ENCODE results near the gene AHCYL2. TPM values are rescaled to one million over a fixed set of nuclear protein-coding genes. Genes with fewer than 3 reads are reported as not detected.

The AHCYL2 gene
- total RNA-seq, 4 donors from 2014 or later = 83.2 to 149 (median 101) TPM

GRCh38 chr7:129341212-129341611 is 116.4 kb downstream of the AHCYL2 start:
- TF ChIP-seq POLR2A (IDR thresholded peaks at IDR 0.05) = no peak

GRCh38 chr7:129341816-129342806 is 117.3 kb downstream of the AHCYL2 start:
- H3K27me3 ChIP-seq = no peaks in the 10 kb centered on the region
- no peaks in the 10 kb centered on the region for H3K36me3 ChIP-seq
- H3K9me3 ChIP-seq = no peaks in the 10 kb centered on the region
- intact Hi-C loops (cut with DNase I) = no loop called here
- peaks cover 18% of the 10 kb centered on the region in 2 donors for H3K4me1 ChIP-seq
- H3K27ac ChIP-seq = no peak overlapping the region
- no peak overlapping the region for H3K4me3 ChIP-seq (replicated peaks in 1 of 3)
- DNase-seq = no peak
- 61 to 64% methylated on average over 3 of the region's 3 CpGs for WGBS, 2 donors
- TF ChIP-seq POLR2A (IDR thresholded peaks at IDR 0.05) (no peak), CTCF (IDR thresholded peaks at IDR 0.05) (no peak)

More at GRCh38 chr7:129341212-129341611, 116.4 kb downstream of the AHCYL2 start:
- intact Hi-C loops (cut with DNase I) = no loop called here
- Histone ChIP-seq H3K9me3 (no peaks in the 10 kb centered on the region), H3K27me3 (no peaks in the 10 kb centered on the region), H3K4me3 (replicated peaks in 1 of 3) (no peak overlapping the region), H3K4me1 (peaks cover 18% of the 10 kb centered on the region in 2 donors), H3K36me3 (no peaks in the 10 kb centered on the region), H3K27ac (no peak overlapping the region)
- no peak for DNase-seq
- WGBS, 2 donors = 82 to 88% methylated on average over 1 of the region's 1 CpG

- no peak for DNase-seq
- intact Hi-C loops (cut with DNase I) = no loop called here
- WGBS, 2 donors = 46 to 48% methylated on average over 3 of the region's 3 CpGs
These were observed 118.4 kb downstream of the AHCYL2 start for GRCh38 chr7:129343099-129343700.

GRCh38 chr7:129347330-129347729 is 122.5 kb downstream of the AHCYL2 start:
- peaks cover 13 to 18% of the 10 kb centered on the region in 2 donors for H3K4me1 ChIP-seq
- H3K36me3 ChIP-seq = no peaks in the 10 kb centered on the region
- H3K27ac ChIP-seq = no peak overlapping the region
- H3K4me3 ChIP-seq (replicated peaks in 1 of 3) = no peak overlapping the region
- TF ChIP-seq POLR2A (IDR thresholded peaks at IDR 0.05) (no peak), CTCF (IDR thresholded peaks at IDR 0.05) (no peak)
- WGBS, 2 donors = 84 to 89% methylated on average over 2 of the region's 2 CpGs
- no peaks in the 10 kb centered on the region for H3K27me3 ChIP-seq
- intact Hi-C loops (cut with DNase I) = no loop called here
- DNase-seq = no peak
- H3K9me3 ChIP-seq = no peaks in the 10 kb centered on the region

More at GRCh38 chr7:129343099-129343700, 118.4 kb downstream of the AHCYL2 start:
- TF ChIP-seq POLR2A (IDR thresholded peaks at IDR 0.05) (no peak), CTCF (IDR thresholded peaks at IDR 0.05) (peak in 5 of 6 experiments; percentile 28 to 65 (median 64))
- H3K36me3 ChIP-seq = no peaks in the 10 kb centered on the region
- H3K4me1 ChIP-seq = peaks cover 18% of the 10 kb centered on the region in 2 donors
- no peak overlapping the region for H3K27ac ChIP-seq
- no peaks in the 10 kb centered on the region for H3K27me3 ChIP-seq
- H3K9me3 ChIP-seq = no peaks in the 10 kb centered on the region
- no peak overlapping the region for H3K4me3 ChIP-seq (replicated peaks in 1 of 3)

GRCh38 chr7:129348023-129348740 is 123.4 kb downstream of the AHCYL2 start:
- Histone ChIP-seq H3K9me3 (no peaks in the 10 kb centered on the region), H3K27me3 (no peaks in the 10 kb centered on the region), H3K27ac (no peak overlapping the region), H3K4me3 (replicated peaks in 1 of 3) (no peak overlapping the region), H3K36me3 (no peaks in the 10 kb centered on the region), H3K4me1 (peaks cover 13 to 18% of the 10 kb centered on the region in 2 donors)
- intact Hi-C loops (cut with DNase I) = no loop called here
- TF ChIP-seq POLR2A (IDR thresholded peaks at IDR 0.05) (no peak), CTCF (IDR thresholded peaks at IDR 0.05) (no peak)
- WGBS, 2 donors = 89 to 94% methylated on average over 2 of the region's 2 CpGs
- no peak for DNase-seq
